HG02970 (cell line): ENCODE data around the gene TTC1.
"Not testable (repeated sequence)": the region's sequence is repeated elsewhere in the genome, so short reads cannot be mapped to it uniquely, and the experiment has no call there.

Source experiments
- ATAC-seq: cut with Tn5 transposase; IDR thresholded peaks from one replicate; pipeline ENCODE4 v1.9.1; 2021; ENCODE audit warnings: mild to moderate bottlenecking, moderate library complexity, moderate number of reproducible peaks; ENCODE audit not compliant: unreplicated experiment, low FRiP score

The TTC1 gene

GRCh38 chr5:160008877-160009590, at the start of gene TTC1:
Gene TTC1 (plus strand): TSS chr5:160009139. CDS start chr5:160010529, 1,390 bp downstream.
- peak; percentile 99 for ATAC-seq

GRCh38 chr5:159961176-159962160, 47.5 kb upstream of the TTC1 start:
- no peak for ATAC-seq

GRCh38 chr5:159962214-159962613, 46.7 kb upstream of the TTC1 start:
- no peak for ATAC-seq

- ATAC-seq, result no peak
Observed at GRCh38 chr5:159963935-159964334, 45.0 kb upstream of the TTC1 start.

GRCh38 chr5:159965031-159965837, 43.7 kb upstream of the TTC1 start:
- no peak for ATAC-seq

- not testable (repeated sequence) for ATAC-seq
Observed at GRCh38 chr5:159965838-159966128, 43.2 kb upstream of the TTC1 start.

- ATAC-seq, result no peak
Observed at GRCh38 chr5:159969966-159970365, 39.0 kb upstream of the TTC1 start.

- no peak for ATAC-seq
Observed at GRCh38 chr5:159971038-159971437, 37.9 kb upstream of the TTC1 start.

- ATAC-seq, result no peak
Observed at GRCh38 chr5:159971514-159971913, 37.4 kb upstream of the TTC1 start.

GRCh38 chr5:159971931-159972461, 36.9 kb upstream of the TTC1 start:
- ATAC-seq, result no peak

GRCh38 chr5:159972538-159973362, 36.2 kb upstream of the TTC1 start:
- no peak for ATAC-seq

GRCh38 chr5:159975462-159976019, 33.4 kb upstream of the TTC1 start:
- ATAC-seq, result no peak

GRCh38 chr5:159976921-159977320, 32.0 kb upstream of the TTC1 start:
- ATAC-seq, result no peak

- no peak for ATAC-seq
Observed at GRCh38 chr5:159978358-159978757, 30.6 kb upstream of the TTC1 start.

GRCh38 chr5:159982421-159983173, 26.3 kb upstream of the TTC1 start:
- no peak for ATAC-seq

- ATAC-seq, result peak; percentile 85
Observed at GRCh38 chr5:159987031-159987674, 21.8 kb upstream of the TTC1 start.

GRCh38 chr5:159990506-159990905, 18.4 kb upstream of the TTC1 start:
- no peak for ATAC-seq

- no peak for ATAC-seq
Observed at GRCh38 chr5:159992566-159992965, 16.4 kb upstream of the TTC1 start.
